Effector CD4-positive, alpha-beta T cell (primary cell): ENCODE data around the gene IL1RAPL1.

Experiments used
- DNase-seq: peaks from one replicate; pipeline ENCODE4 v3.0.0-alpha.2; 2020

IL1RAPL1 gene

GRCh38 chrX:29666366-29666765 lies 1079.1 kb downstream of the IL1RAPL1 start:
- no peak for DNase-seq

- no peak for DNase-seq
Measured at GRCh38 chrX:29671421-29671820, 1084.2 kb downstream of the IL1RAPL1 start.

DNA sequence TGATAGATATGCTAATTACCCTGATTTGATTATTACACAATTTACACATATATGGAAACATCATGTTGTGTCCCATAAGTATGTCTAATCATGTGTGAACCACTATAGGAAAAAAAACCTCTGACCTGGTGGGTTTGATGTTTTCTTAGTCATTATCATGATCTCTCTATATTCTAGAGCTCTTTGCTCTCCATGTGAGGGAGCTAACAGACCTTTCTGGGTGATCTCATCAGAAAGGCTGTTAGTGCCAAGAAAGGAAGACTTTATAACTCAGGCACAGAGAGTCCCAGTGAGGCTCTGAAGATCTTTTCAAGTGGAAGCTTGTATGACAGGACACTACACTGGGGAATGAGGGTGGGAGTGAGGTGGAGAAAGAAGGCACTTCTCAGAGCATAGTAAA lies 1100.4 kb downstream of the IL1RAPL1 start:
- no peak for DNase-seq

GRCh38 chrX:29690061-29690460 lies 1102.8 kb downstream of the IL1RAPL1 start:
- DNase-seq, result no peak

DNA sequence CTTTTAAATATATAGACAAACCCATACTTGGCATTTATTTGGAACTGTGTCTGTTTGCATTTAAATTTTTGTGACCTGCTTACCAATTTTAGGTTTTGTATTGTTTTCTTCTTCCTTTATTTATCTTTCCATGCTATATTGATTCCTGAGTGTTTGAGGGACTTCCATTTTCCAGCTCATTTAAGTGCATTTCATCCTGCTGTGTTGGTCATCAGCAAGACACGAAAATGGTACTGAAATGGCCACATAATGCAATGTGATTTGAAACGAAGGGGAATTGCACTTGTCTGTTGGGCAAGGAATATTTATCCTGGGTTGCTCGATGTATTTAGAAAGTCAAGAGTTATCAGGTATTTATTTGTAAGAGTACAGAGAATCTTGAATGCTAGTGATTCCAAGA lies 1103.8 kb downstream of the IL1RAPL1 start:
- no peak for DNase-seq

DNA sequence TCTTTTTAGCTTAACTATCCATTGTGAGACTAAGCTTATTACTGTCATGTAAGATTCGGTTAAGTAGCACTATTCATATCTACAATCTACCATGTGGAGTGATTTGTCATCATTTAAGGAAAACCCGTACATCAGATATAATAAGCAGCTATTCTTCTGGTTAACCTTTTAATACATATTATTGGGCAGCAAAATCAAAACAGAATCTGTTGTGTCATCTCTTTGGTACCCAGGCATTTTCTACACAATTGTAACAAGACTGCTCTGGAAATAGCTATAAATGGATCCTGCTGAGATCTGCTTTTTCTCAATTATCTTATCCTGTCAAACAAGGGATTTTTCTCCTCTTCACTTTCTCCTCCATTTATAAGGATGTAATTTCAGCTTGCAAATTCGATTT lies 1106.7 kb downstream of the IL1RAPL1 start:
- no peak for DNase-seq

DNA sequence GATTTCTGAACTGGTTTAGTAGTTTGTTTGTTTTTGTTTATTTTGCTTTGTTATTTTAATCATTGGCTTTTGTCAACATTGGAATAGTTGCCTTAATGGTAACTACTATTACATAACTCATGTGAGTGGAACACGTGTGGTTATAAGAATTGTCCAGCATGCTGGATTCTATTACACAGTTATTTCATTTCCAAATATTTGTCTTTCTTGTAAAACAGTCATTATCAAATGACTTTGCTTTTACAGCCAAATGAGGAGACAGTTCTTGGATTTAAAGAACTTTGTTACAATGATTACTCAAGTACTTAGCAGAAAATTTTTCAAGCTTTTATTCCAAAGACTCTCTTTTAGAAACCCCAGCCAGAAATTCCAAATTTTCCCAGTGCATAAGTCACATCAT lies 1112.0 kb downstream of the IL1RAPL1 start:
- DNase-seq, result no peak

- no peak for DNase-seq
Measured at GRCh38 chrX:29707088-29707487, 1119.8 kb downstream of the IL1RAPL1 start.

DNA sequence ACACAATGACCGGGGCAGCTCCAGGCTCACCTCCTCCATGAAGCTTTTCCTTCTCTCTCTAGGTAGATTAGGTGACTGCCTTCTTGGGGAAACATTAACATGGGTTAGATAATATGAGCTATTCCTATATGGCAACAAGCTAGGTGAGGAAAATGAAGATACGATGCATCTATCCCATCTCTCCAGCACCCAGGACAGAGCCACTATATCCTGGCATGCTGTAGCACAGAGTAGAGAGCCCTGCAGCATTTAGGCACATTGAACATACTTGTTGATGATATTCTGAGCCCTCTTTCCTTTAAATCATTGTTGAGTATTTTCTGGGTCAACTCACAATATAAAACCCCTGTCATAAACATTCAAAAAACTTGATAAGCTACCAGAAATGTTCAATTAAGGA lies 1133.9 kb downstream of the IL1RAPL1 start:
- no peak for DNase-seq

- no peak for DNase-seq
Measured at GRCh38 chrX:29724316-29724715, 1137.1 kb downstream of the IL1RAPL1 start.

DNA sequence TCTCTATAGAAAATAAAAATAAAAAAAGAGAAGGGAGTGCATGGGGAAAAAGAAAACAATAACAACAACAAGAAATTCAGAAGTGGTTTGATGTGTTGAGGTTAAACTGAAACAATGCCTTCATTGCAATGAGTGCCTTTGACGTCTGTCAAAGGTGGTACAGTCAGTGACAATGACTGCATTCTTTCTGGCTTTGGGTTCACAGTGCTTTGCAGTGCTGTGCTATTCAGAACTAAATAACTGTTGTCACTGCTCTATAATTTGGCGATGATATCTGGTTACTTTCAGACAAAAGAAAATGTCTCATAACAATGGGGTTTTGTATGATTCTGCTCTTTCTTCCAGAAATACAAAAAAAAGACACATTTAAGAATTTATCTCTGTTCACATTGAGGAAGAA lies 1139.6 kb downstream of the IL1RAPL1 start:
- DNase-seq, result no peak

GRCh38 chrX:29728639-29729038 lies 1141.4 kb downstream of the IL1RAPL1 start:
- no peak for DNase-seq

DNA sequence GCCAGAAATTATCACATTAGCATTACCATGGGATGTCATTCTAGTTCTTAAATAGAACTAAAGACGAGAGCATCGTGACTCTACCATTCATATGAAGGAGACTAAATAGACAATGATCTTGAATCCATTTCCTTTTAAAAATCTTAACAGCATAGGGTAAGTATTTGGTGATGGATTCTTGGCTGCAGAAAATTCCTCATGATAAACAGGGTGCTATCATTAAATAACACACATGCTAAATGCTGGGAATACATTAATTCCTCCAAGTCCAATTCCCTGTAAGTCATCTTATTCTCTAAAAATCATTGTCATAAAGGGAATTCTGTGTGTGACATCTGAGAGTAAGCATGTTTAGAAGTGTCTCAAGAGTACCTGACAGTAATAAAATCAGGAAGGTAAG lies 1157.7 kb downstream of the IL1RAPL1 start:
- no peak for DNase-seq

- no peak for DNase-seq
Measured at GRCh38 chrX:29746326-29746725, 1159.1 kb downstream of the IL1RAPL1 start.

- DNase-seq, result no peak
Measured at GRCh38 chrX:29762006-29762405, 1174.8 kb downstream of the IL1RAPL1 start.

DNA sequence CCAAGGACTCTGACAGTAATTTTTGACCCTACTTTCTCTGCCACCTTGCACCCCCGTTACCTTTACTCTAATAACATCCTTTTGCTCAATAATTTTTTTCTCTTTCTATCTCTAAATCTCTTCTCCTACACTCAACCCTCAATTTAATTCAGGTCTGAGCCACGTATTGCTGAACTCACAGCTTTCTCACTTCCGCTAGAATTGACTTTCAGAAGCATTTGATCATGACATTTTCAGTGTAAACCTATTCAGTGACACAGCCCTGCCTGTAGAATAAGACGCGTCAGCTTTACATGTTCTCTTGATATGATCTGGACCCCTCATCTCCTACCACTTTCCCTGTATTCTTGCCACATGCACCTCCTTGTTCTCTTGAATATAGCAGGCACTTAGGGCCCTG lies 1188.6 kb downstream of the IL1RAPL1 start:
- DNase-seq, result no peak

DNA sequence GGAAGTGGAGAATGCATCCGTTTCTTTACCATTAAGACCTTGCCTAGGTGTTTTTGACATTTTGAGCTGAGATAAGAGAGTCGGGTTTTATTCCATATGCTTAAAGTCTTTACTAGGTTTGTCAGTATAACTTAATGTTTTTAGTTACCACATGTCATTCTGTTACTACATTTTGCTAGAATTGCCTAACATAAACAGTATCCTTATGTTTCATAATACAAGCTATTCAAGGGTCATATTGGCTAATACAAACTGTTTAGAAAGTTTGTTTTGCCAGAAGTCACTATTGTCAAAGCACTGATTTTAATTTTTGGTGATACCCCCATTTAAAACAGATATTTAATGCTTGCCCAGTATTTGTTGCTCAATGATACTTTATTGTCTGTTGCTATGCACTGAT lies 1200.4 kb downstream of the IL1RAPL1 start:
- DNase-seq, result no peak

DNA sequence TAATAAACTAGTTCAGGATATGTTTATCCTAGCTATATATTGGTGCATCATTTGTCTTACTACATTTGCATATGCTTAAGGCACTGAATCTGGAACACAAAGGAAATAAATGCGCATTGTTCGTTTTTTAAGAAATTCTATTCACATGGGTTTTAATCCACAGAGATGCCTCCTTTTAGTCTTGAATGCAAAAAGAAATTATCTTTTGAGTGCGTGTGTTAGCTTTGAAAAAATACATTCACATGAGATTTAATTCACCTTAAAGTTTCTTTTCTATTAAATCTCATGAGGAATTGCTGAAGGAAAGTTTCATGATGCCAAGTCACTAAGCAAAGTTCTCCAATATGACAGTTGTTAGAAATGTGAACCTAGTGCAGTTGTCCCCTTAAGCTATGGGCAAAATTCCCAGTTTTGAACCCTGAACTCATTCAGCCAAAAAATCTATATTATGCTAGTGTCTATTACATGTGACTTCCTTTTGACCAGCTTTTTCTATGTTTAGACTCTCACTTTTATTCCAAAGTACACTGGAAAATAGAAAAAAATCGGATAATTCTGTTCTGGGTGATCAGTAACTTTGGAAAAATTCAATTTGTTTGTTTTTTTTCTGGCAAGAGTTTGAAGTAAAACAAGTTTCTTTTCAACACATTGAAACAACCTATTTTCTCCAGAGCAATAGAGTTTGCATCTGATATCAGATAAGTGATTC lies 1201.9 kb downstream of the IL1RAPL1 start:
- DNase-seq, result no peak

GRCh38 chrX:29792335-29792734 lies 1205.1 kb downstream of the IL1RAPL1 start:
- no peak for DNase-seq

DNA sequence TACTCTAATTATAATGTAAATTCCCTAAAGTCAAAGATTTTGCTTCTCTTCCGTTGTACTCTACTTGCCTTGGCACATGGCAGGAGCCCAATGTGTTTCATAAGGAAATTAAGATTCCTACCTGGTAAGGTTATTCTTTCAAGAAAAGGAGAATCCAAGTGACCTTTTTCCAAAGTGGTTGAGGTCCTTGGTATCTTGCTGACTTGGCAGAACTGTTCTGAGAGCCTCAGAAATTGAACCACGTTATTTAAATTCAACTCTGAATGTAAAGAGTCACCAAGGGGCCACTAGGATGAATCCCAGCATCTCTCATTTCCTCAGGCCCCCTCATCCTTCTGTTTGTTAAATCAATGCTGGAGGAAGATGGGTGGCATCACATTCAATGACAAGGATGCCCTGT lies 1209.9 kb downstream of the IL1RAPL1 start:
- DNase-seq, result no peak

DNA sequence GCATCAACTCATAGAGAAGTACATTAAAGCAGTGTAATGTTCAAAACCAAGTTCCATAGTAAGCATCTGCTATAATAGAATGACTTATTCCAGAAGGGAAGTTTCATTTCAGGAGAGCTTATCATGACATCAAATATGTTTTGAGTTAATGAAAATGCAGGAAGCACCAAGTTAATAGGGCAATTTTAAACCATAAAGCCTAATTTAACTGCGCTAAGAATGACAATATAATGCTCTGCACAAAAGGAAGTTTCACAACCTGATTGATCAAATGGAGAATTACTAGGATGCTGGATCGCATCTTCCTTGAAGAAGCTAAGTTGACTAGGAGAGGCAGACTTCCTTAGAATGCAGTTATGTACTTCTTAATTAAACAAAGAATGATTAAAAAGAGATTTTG lies 1211.2 kb downstream of the IL1RAPL1 start:
- DNase-seq, result no peak

- DNase-seq, result no peak
Measured at GRCh38 chrX:29813174-29813573, 1225.9 kb downstream of the IL1RAPL1 start.

DNA sequence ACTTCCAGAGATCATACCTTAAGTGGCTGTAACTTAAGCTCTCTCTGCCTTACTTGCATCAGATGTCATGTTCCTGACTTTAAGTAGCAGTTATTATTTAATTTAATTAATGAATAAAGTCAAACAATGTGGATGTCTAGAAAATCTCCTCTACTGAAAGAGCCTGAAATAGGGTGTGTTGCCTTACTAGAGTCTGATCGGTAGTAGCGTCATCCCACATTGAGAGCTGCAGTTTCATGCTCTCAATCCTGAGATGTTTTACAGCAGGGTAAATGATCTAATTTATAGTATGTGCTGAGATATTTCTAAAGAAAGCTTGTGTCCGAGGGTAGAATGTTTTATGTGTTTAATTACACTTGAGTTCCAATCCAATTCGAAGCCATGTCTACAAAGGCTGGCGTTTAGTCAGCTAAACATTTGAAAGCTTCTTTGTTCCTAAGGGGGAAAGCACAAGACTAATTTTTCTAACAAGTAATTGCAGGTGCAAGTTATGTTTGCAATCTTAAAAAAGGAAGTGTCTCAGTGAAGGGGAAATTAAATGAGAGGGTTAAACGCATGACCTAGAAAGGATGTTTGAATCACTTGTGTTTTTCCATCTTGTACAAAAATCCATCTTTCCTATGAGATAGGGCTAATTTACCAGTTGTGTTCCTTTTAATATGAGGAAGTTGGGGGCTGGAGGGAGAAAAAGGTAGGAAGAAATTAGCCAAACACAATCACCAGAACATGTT lies 1237.1 kb downstream of the IL1RAPL1 start:
- DNase-seq, result no peak

- no peak for DNase-seq
Measured at GRCh38 chrX:29826742-29827141, 1239.5 kb downstream of the IL1RAPL1 start.

DNA sequence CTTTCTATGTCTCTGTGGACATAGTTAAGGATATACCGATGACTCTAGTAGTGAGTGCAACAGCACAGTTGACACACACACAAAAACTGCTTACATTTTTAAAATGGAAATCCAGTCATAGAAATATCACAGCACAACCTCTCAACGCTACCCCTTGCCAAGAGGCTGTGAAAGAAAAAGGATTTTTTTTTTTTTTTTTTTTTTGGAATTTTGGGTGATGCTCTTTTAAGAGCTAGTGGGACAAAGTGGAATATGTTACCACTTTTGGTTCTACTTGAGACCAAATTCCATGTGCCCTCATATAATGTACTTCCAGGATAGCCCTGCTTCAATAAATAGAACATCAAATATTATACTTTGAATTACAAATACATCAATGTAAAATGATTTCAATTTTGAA lies 1247.1 kb downstream of the IL1RAPL1 start:
- DNase-seq, result no peak
